Coronary artery (tissue), 2 donors: ENCODE data around the gene COPZ1.
A peak's percentile ranks its signal among the peaks of the same experiment; 100 is the strongest.

ENCODE experiments used
- DNase-seq: peaks from one replicate; pipeline ENCODE4 v3.0.0-alpha.2; 2017; ENCODE audit warnings: low spot score
- H3K27ac ChIP-seq, 2 donors: fragments of 200-600 bp; sonication (generic); one replicate each; pipeline ENCODE4 v1.5.1; 2016 to 2019
- H3K4me3 ChIP-seq: fragments of 200-600 bp; sonication (generic); 2 replicates; pipeline ENCODE4 v1.5.1; 2016; ENCODE audit warnings: mild to moderate bottlenecking, moderate library complexity
- TF ChIP-seq, protein P1 (sequence below): fragments of 200-600 bp; sonication (generic); IDR thresholded peaks from one replicate; pipeline ENCODE4 v1.5.1; 2019; ENCODE audit warnings: antibody characterized with exemption

The COPZ1 gene

DNA sequence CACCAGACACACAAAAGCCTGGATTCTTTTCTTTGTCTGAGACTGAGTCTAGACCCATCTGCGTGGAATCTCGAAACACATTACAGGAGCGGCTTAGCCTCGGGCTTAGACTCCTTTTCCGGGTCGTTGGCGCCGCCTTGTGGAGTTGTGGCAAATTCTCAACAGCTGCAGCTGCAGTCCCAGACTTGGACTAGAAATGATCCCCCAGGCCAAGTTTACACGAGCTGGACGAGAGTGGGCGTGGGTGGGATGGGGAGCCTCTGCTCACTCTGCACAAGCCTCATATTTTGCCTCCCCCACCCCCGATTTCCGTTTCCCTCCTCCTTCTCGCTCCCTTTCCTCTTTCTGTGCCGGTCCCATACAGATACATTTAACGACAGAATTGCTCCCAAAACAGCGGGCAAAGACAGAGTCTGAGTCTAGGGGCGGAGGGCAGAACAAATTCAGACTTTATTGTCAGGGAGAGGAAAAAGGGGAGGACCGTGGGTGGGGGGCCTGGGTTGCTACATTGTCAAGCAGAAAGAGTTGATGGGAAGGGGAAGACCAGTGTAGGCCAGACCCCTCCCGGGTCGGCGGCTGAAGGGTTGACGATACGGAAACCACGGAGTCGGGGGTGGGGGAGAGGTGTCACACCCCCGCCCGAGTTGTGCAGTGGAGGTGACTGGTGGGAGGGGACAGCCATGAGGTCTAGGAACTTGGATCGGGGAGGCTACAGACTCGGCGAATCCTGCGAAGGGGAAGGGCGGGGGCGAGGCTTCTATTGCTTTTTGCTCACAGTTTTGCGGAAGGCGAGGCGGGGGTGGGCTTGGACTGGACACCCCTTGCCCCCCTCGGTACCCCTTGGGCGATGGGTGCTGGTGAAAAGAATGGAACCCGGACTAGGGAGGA lies 44.0 kb downstream of the COPZ1 start:
- peak; percentile 91 for DNase-seq
- peak overlapping the region; percentile 72 for H3K4me3 ChIP-seq
- peak overlapping the region; percentile 49 to 86 for H3K27ac ChIP-seq
- TF ChIP-seq, protein P1, sequence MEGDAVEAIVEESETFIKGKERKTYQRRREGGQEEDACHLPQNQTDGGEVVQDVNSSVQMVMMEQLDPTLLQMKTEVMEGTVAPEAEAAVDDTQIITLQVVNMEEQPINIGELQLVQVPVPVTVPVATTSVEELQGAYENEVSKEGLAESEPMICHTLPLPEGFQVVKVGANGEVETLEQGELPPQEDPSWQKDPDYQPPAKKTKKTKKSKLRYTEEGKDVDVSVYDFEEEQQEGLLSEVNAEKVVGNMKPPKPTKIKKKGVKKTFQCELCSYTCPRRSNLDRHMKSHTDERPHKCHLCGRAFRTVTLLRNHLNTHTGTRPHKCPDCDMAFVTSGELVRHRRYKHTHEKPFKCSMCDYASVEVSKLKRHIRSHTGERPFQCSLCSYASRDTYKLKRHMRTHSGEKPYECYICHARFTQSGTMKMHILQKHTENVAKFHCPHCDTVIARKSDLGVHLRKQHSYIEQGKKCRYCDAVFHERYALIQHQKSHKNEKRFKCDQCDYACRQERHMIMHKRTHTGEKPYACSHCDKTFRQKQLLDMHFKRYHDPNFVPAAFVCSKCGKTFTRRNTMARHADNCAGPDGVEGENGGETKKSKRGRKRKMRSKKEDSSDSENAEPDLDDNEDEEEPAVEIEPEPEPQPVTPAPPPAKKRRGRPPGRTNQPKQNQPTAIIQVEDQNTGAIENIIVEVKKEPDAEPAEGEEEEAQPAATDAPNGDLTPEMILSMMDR: peak; percentile 70

DNA sequence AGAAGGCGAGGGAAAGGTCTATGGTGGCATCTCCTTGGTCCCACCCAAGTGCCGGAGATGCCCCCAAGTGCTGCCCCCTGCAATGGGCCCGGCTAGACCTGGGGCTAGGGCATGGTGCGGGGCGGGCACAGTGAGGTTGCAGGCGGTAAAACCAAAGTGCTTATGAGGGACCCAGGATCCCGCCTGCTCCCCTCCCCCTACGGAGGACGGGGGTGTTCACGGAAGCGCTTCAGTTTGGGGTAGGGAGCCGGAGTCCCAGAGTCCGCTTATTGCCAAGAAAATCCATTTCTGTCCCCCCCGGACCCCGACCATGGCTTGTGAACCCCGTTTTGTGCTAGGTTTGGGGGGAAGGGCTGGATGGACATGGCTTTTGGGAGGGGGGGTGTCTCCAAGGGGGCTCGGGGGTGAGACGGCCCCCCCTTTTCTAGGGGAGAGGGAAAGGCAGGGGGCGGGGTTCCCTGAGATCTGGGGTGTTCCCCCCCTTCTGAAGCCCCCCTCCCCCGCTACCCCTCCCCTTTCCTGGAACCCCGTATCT lies 44.7 kb downstream of the COPZ1 start:
- DNase-seq: no peak
- peak overlapping the region; percentile 49 to 86 for H3K27ac ChIP-seq

DNA sequence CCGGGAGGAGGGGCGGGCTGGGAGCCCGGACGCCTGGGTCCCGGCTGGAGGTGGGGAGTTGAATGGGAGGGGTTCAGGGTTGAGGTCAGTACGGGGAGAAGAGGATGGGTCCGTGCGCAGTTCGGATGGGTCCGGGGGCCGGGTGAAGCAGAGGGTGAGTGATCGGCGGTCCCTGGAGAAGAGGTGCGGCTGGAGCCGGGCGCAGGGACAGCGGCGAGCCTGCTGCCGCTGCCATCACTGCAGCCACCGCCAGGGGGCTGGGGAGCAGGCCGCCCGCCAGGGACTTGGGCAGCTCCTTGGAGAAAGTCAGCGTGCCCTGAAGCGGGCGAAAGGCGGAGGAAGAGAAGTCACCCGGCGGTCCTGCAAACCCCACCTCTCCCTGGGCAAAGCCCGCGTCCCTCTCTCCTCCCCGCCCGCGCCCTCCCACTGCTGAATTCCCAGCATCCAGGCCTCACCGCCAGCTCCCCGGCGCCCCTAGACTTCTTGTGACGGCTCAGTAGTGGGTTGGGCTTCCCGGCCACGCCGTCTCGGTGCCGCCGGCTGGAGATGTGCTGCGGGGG lies 45.3 kb downstream of the COPZ1 start:
- TF ChIP-seq, protein P1: peak; percentile 98
- DNase-seq: peak; percentile 93
- H3K4me3 ChIP-seq: peak overlapping the region; percentile 72
- H3K27ac ChIP-seq: peak overlapping the region; percentile 49 to 86

More for the DNA sequence above, 44.7 kb downstream of the COPZ1 start:
- TF ChIP-seq, protein P1: no peak
- H3K4me3 ChIP-seq: peak overlapping the region; percentile 72

DNA sequence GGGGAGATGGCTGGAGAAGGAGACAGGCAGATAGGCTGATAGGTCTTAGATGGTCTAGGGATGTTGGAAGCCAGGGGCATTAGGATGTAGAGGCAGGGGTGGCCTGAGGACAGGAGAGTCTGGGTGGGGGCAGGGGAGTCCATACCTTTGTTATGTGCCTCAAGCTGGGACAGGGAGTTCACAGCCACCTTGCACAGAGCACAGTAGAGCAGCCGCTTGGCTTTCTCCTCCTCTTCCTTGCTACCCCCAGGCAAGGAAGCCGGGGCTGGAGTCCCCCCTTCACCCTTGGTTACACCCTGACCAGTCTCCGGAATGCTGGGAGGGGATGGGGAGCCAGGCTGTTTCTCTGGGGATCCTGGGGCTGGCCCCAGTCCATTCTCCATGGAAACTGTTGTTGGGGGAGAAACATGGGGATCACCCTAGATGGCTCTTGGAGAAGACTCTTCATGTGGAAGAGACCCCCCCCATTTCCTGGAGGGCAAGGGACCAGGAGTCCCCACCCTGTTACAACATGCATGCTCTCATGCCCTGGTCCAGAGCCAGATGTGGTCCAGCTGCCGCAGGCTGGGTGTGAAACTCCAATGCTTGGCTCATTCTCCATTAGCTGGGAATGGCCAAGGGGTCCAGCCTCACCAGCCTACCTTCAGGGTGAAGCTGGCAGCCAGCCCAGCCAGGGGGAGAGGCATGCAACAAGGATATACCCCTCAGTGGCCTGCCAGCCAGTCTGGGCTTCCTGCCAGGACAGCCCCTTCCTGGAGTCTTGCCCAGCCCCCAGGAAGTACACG lies 46.6 kb downstream of the COPZ1 start:
- H3K27ac ChIP-seq: peak overlapping the region; percentile 22 to 86
- no peak for DNase-seq
- TF ChIP-seq, protein P1: no peak

DNA sequence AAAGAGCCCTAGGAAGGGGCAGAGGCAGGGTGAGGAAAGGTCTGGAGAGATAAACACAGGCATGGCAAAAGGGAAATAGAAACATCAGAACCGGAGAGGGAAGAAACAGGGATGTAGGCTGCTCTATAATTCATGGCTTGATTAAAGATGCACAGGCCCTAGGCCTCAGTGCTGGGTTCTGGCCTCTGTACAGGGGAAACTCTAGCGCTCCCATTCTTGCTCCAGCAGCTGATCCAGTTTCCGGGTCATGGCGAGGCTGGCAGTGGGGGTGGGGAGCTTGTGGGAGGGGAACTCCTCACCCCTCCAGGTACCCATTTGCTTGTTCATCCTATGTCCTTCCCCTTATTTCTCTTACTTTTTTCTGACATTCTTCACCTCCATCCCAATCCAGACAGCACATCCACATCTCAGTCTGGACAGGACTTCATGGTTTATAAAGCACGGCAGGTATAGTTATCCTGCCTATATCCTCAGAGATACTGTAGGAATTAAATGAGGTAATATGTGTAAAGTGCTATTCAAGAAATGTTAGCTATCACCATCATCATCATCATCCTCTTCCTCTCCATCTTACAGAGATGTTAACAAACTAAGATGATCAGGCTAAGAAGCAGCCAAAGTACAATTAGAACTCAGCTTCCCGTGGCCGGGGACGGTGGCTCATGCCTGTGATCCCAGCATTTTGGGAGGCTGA lies 47.3 kb downstream of the COPZ1 start:
- no peak for DNase-seq
- TF ChIP-seq, protein P1: no peak
- no peak overlapping the region for H3K4me3 ChIP-seq
- peak overlapping the region in 1 of 2 donors; percentile 86 for H3K27ac ChIP-seq

More for the DNA sequence above, 46.6 kb downstream of the COPZ1 start:
- H3K4me3 ChIP-seq: no peak overlapping the region
